Endometrial microvascular endothelial cells (primary cell): Measurements from ENCODE around the gene RABGEF1. TPM values are rescaled to one million over a fixed set of nuclear protein-coding genes. Genes with fewer than 3 reads are reported as not detected.
"Not testable (repeated sequence)": the region's sequence is repeated elsewhere in the genome, so short reads cannot be mapped to it uniquely, and the experiment has no call there.

ENCODE experiments used
- in situ Hi-C: cut with HindIII; loops from 2 replicates; pipeline ENCODE4 v1.10.0; 2017; ENCODE audit warnings: low sequenced_read_pairs, low pct_unique_long_range_greater_than_20kb; ENCODE audit errors: inconsistent ontology term
- total RNA-seq: library from RNA; depleted of rRNA; stranded (reverse); fragments of >200 nt; gene quantifications from one replicate; pipeline ENCODE4 v1.2.3, GENCODE V29; 2015; ENCODE audit errors: inconsistent ontology term

The RABGEF1 gene
- total RNA-seq, 1 donor from 2014 or later: 16.0 TPM

DNA sequence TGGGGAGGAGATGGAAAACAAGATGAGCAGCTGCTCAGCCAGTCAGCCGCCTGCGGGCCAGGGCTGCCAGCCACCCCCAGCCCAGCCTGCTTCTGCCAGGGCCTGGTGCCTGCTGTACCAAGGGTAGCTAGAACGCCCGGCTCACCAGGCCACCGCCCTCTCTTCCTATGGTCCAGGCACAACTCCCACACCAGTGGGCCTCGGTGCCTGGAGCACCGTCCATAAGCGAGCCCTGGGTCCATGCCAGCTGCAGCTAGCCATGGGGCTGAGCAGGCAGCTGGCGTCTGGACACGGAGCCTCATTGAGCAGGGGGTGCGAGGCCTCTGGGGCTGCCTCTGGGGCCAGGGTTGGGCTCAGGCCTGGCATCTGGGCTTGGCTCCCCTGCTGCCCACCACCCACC, 8.5 kb upstream of the RABGEF1 start:
- in situ Hi-C loops: no loop called here

DNA sequence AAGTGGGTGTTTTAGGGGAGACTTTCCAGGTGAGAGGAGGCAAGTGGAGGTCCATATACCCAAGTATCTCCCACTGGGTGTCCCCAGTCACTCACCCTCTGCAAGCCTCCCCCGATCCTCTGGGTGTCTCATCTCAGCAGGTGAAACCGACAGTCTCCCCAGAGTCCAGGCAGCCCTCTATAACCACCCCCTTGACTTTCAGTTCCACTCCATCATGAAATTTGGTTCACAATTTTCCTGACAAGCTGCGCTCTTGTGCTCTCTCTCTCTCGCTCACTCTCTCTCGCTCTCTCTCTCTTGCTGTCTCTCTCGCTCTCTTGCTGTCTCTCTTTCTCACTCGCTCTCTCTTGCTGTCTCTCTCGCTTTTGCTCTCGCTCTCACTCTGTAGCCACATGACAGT, 8.1 kb upstream of the RABGEF1 start:
- in situ Hi-C loops: no loop called here

DNA sequence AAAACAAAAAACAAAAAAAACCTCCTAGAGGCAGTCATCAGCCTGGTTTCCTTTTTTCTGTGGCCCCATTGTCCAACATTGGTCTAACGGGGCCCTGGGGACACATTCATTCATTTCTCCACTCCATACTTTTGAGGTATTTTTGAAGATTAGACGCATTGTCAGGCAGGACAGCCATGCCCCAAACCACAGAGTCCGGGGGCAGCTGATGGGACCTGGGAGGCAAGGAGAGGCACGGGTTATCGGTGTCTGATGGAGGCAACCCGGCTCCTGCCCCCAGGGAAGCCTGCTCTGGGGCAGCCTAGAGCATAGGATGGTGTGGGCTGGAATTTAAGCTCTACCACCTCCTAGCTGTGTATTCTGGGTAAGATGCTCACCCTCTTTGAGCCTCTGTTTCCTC, 6.5 kb upstream of the RABGEF1 start:
- in situ Hi-C loops: no loop called here

DNA sequence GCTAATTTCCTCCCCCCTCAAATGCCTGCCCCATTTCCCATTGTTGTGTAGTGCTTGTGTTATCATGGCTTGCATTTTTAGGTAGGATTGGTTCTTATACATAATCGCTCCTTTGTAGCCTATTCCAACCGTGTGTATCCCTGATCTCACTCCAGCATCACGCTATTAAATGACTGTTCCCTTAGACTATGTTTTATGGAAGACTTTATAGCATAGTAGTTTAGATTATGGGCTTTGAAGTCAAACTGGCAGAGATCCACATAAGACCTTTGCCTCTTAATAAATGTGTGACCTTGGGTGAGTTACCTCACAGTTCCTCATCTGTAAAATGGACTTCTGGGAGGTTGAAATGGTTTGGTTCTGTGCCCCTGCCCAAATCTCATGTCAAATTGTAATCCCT, 5.4 kb upstream of the RABGEF1 start:
- in situ Hi-C loops: no loop called here

- in situ Hi-C loops: no loop called here
These were observed 4.7 kb upstream of the RABGEF1 start for GRCh38 chr7:66735850-66736249.

- in situ Hi-C loops: no loop called here
These were observed 3.6 kb upstream of the RABGEF1 start for GRCh38 chr7:66736892-66737291.

GRCh38 chr7:66737667-66738066, 2.9 kb upstream of the RABGEF1 start:
- in situ Hi-C loops: no loop called here

DNA sequence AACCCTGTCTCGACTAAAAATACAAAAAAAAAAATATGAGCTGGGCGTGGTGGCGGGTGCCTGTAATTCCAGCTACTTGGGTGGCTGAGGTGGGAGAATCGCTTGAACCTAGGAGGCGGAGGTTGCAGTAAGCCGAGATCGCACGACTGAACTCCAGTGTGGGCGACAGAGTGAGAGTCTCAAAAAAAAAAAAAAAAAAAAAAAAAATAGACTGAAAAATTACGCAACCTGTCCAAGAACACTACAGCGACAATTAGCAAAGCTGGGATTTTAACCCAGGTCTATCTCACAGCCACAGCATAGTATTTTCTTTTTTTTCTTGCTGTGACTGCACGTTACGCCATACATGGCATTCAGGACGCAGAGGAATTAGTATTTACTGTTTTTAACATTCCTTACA, 1.1 kb upstream of the RABGEF1 start:
- in situ Hi-C loops: no loop called here

GRCh38 chr7:66739953-66740301, 606 bp upstream of the RABGEF1 start:
- in situ Hi-C loops: no loop called here

DNA sequence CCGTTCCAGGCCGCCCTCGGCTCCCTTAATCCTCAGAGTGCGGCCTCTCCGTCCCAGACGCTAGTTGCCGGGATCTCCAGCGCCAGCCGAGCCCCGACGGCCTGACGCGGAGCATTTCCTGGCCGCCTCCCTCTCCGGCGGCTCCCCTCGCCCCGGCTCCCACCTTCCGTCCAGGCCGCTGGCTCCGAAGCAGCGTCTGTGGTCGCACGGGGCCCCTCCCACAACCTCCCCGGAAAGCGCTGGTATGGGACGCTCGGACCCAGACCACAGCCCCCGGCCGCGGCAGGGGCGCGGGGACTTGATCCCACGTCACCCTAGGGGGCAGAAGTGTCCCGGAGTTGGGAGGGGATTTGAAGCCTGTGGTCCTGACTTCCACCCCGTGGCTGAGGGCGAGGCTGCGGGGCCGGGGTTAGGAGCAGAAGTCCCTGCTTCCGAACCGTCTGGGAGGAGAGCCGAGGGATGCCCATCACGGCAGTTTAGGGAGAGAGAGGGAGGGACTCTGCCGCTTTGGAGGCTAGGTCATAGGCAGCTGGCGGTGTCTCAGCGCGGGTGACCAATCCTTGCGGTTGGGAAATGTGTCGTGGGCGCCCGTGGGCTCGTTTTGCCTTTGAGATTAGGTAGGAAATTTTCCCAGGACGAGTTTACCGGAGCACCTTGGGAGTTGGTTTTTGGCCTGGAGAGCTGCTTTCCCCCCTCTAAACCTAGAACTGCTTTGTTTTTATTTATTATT, 612 bp downstream of the RABGEF1 start:
- in situ Hi-C loops: not testable (repeated sequence)

DNA sequence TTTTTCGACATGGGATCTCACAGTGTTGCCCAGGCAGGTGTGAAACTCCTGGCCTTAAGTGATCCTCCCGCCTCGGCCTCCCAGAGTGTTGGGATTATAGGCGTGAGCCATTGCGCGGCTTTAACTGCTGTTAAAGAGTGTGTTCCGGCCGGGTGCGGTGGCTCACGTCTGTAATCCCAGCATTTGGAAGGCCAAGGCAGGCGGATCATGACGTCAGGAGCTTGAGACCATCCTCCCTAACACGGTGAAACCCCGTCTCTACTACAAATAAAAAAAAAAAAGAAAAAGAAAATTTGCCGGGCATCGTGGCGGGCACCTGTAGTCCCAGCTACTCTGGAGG, 1.1 kb downstream of the RABGEF1 start:
- in situ Hi-C loops: no loop called here

DNA sequence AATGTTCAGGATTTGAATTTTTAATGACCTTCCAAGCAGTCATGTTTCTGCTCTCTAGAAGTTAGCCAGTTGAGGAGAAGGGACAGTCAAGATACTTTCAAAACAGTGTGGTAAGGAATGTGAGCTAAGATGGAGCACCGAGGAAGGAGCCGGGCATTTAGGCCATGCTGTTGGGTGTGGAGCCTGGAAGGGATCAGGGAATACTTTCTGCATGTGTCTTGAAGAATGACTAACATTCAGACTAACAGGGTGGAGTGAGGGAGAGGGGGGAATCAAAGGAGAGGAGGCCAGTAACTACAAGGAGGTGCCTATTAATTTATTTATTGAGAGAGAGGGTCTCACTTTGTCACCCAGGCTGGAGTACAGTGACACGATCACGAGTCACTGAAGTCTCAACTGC, 1.8 kb downstream of the RABGEF1 start:
- in situ Hi-C loops: not testable (repeated sequence)

GRCh38 chr7:66743920-66744319, 3.4 kb downstream of the RABGEF1 start:
- in situ Hi-C loops: no loop called here

DNA sequence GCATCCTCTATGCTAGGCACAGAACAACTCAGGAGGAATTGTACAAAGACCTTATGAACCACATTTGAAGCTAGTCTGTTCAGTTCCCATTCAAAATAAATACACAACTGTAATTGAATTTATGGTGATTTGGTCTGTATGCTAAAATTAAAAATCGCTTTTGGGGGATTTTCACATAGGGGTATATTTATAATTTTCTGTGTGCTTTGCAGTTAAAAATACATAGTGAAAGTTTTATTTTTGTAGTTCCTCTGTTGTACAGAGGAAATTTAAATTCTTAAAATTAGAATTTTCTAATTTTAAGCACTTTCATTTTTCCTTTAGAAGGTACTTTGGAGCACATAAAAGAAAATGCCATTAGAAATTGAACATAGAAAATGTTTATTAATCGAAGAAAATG, 6.9 kb downstream of the RABGEF1 start:
- in situ Hi-C loops: no loop called here

DNA sequence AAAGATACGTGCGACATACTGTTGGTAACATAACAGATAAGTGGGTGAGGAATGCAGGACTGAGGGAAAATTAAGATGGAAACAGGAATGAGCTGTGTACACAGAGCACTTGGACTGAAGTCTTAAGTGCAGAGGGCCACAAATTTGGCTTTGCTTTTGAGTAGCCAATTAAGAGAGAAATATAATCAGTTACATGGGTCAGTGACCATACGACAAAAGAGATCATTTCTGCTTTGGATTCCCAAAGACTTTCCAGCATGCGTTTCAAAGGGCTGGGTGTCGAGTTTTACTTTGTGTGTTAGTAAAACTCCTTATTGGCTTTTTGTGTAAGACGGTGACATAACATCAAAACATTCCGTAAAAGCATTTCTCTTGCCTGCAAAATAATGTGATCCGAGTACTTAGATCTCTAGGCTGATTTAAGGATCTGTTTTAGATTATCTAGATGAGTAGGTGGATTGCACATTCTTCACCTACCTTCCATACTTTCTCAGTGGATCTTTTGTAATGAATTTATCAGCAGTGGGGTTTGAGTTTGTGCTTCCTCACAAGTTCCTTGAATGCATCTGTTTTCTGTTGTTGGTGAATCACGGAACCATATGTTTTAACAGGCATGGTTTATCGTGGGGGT, 7.5 kb downstream of the RABGEF1 start:
- in situ Hi-C loops: no loop called here

- in situ Hi-C loops: no loop called here
These were observed 8.3 kb downstream of the RABGEF1 start for GRCh38 chr7:66748791-66749190.

GRCh38 chr7:66751945-66752344, 11.4 kb downstream of the RABGEF1 start:
- in situ Hi-C loops: no loop called here

DNA sequence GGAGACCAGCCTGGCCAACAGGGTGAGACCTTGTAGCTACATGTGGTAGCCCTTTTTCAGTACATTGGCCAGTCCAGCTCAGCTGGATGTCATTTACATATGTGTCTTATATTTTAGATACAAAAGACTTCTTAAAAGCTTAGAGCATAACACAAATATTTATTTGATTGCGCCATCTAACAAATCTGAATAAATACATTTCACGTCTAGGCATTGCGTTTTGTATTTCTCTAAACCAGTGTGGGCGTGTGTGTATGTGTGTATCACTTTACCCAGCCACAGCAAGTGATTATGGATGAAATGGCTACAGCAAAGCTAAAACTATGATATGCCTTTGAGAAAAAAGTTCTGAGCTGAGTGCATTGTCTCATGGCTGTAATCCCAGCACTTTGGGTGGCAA, 14.0 kb downstream of the RABGEF1 start:
- in situ Hi-C loops: no loop called here

- in situ Hi-C loops: not testable (repeated sequence)
These were observed 14.5 kb downstream of the RABGEF1 start for GRCh38 chr7:66755059-66755458.

DNA sequence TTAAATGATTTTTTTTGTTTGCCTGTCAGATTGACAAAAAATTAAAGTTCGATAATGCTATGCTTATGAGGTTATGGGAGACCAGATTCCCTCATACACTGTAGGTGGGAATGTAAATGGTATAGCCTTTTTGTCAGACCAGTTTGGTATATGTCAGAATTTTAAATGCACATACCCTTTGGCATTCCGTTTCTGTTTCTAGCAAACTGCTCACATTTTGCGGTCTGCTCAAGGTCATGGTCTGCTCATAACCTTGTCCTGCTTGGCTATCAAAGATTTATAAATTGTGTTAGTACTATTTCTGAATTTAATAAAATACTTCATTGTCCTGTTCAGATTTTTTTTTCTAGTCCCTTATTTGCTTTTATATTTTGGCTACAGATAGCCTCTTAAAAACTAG, 15.7 kb downstream of the RABGEF1 start:
- in situ Hi-C loops: not testable (repeated sequence)

- in situ Hi-C loops: no loop called here
These were observed 16.4 kb downstream of the RABGEF1 start for GRCh38 chr7:66756889-66757288.
